Sciatic nerve (tissue), 2 donors: ENCODE results near the gene CAD. TPM values are rescaled to one million over a fixed set of nuclear protein-coding genes. Genes with fewer than 3 reads are reported as not detected.

Experiments
- ATAC-seq: fragments of 200-7000 bp; cut with Tn5 transposase; one replicate; pipeline ENCODE4 v1.9.1; 2020; ENCODE audit warnings: mild to moderate bottlenecking, moderate library complexity
- DNase-seq: peaks from one replicate; pipeline ENCODE4 v3.0.0-alpha.2; 2020; ENCODE audit warnings: low spot score
- intact Hi-C: fragments of 100-400 bp; cut with DNase I; formaldehyde crosslinking; loops from one replicate; pipeline ENCODE4 v1.14.2; 2022
- total RNA-seq: library from RNA; stranded (reverse); fragmentation: NEBNext Ultra II Directional; extraction: Animal tissue kit (Norgen Biotek cat#: 25700); gene quantifications from one replicate; pipeline ENCODE4 v1.2.1, GENCODE V29; 2021
- donor health status: DM: no; HTN: no; CAD: no.
- donor health status: DM: no; HTN: no; CAD: no.

The CAD gene
- total RNA-seq, 1 donor from 2014 or later, result 31.4 TPM

DNA sequence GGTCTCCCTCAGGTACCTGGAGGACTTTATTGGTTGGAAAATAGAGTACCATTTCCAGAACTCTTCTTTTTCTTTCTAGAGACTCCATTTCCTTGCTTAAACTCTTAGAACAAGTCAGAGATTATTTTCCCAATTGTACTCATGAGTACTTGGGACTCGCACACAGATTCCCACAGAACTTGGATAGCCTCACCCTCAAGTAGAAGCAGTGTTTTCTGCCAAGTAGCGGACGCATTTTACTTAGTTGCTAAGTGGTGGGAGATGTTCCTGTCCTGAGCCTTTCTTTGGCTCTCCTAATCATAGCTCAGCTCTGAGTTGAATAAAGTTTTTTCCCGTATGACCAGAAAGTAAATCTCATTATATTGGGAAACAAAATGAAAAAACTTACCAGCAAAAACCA is 28.5 kb downstream of the CAD start:
- DNase-seq, result no peak
- intact Hi-C loops, result no loop called here
- no peak for ATAC-seq

DNA sequence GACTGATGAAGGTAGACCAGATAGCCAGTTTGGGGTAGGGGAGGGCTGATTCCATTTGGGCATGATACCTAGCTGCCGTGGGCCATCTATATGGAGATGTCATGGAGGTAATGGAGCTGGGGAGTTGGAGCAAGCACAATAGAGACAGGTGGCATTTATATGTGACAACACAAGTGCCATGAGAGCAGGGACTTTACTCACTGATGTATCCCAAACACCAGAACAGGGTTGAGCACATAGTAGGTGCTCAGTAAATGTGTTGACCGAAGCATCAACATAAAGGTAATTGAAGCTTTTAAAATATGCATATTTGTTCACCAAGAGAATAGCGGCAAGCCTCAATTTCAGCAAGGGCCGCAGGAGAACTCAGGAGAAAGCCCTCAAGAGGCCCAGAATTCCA is 30.7 kb downstream of the CAD start:
- intact Hi-C loops, result no loop called here

DNA sequence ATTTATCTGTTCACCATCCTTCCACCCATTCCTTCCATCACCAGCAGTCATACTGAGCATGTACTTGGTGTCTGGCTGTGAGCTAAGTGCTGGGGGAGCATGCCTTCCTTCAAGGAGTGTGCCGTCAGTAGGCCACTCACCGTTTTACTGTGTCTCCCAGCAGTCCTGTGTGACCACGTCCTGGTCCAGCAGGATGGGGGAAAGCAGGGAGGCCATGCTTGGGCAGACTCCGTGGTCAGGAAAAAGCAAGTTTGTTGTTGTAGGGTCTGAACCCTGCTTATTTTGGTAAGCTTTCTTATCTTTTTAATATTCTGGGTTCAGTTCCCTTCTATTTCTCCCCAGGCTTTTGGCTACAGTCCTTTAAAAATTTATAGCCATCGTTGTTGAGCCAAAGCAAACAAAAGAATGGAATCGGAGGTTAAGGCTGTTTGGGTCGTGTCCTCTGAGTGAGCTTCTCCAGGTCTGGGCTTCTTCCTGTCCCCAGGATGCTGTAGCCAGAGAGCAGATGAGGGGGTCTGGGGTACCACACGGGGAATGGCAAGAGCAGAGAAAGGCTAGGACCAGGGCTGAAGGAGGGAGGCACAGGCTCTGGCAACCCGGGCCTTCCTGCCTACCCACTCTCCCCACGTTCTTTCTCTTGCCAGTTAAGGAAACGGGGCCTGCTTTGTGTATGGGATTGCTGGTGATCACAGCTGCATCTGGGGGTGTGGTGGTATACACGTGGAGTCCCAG is 32.2 kb downstream of the CAD start:
- DNase-seq (no peak), ATAC-seq (no peak)
- intact Hi-C loops, result no loop called here

More for the DNA sequence above, 30.7 kb downstream of the CAD start:
- ATAC-seq (no peak), DNase-seq (no peak)

GRCh38 chr2:27249891-27250651 is 32.9 kb downstream of the CAD start:
- ATAC-seq (peak; percentile 34), DNase-seq (no peak)
- intact Hi-C loops, result no loop called here

DNA sequence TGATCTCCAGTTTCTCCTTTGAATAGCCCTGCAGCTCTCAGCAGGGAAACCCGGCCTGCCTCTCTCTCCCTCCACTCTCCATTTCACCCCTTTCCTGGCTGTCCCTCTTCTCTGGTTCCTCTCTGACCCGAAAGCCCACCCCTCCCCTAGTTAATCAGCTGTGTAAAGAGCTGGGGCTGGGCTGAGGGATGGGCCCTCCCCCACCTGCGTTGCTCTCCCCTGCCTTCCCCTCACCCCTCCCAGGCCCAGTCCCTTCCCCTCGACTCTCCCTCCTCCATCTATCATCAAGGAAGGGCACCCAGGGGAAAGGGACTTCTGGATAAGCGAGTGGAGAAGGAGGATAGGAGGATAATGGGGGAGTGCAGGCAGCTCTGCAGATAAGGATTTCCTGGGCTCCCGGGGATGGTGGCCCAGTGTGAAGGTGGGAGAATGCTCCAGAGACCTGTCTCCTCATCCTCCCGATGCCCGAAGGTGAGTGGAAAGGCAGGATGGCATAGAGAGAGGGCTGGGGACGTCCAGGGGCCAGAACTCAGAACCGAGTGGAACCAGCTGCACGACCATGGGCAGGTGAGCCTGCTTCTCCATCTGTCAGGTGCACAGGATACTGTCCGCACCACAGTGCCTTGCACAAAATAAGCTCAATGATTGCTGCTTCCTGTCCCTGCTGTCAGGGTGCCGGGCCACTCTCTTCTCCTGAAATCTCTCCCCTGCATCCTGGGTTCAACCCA is 33.6 kb downstream of the CAD start:
- DNase-seq (no peak), ATAC-seq (no peak)
- intact Hi-C loops, result no loop called here

DNA sequence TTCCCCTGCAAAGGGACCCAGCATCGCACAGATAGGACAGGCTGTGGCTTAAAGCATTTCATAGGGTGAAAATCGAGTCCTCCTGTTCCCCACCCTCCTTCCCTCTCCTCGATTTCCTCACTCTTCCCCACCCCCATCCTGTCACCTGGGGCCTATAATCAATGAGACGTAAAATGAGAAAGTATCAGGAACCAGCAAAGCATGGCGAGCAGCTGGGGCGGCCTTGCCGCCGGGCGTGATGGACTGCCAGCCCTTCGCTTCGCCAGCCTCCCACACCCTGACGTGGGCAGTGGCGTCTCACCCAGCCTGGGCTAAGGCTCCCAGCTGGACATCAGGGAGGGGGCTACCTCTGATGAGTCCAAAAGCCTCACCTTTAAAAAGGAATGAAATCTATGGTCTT is 34.6 kb downstream of the CAD start:
- DNase-seq (no peak), ATAC-seq (no peak)
- intact Hi-C loops, result no loop called here

GRCh38 chr2:27255187-27255586 is 38.0 kb downstream of the CAD start:
- DNase-seq, result no peak
- intact Hi-C loops, result no loop called here
- no peak for ATAC-seq

DNA sequence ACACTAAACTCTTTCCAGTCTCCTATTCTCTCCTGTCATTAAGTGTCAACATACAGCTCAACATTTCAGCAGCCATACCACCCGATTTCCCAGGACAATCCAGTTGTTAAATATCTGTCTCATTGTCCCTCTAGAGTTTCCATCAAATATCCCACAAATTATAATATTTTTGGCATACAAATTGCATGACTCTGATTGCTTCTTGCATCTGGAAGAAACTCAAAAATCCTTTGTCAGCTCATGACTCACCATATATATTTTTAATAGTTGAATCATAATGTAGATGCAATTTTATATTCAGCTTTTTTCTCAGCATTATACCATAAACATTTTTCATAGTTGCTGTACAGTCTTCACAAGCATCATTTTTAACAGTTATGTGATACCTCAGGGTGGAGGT is 38.5 kb downstream of the CAD start:
- intact Hi-C loops, result no loop called here
- no peak for DNase-seq
- ATAC-seq, result no peak

GRCh38 chr2:27256855-27257454 is 39.8 kb downstream of the CAD start:
- no peak for ATAC-seq
- intact Hi-C loops, result no loop called here
- no peak for DNase-seq

GRCh38 chr2:27258051-27258450 is 40.9 kb downstream of the CAD start:
- intact Hi-C loops, result no loop called here
- no peak for ATAC-seq
- DNase-seq, result no peak

DNA sequence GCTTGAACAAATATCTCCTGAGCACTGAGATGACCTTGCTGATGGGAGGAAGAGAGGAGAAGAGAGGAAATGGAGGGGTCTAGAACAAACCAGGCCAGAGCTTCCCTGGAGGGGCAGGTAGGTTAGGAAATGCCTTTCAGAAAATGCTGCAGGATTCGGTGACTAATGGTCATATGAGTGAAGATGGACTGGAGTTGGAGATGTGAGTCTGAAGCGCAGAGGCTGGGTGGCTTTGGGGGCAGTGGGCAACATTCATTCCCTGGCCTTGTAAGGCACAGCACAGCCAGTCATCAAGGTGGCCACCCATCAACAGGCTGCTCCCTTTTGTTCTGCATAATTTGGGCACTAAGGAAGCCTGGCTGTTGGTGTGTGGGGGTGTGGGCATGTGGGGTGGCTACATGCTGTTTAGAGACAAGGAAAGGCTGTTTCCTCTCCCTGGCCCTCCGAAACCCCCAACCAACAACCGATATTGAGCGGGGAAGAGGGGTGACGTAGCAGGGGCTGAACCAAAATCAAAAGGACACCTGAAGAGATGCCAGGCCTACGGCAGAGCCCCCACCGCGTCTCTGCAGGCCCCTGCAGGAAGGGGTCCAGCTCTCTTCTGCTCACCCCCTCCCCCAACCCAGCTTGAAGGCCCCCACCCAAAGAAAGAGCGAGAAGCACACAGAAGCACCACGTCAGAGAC is 44.2 kb downstream of the CAD start:
- ATAC-seq (no peak), DNase-seq (no peak)
- intact Hi-C loops, result no loop called here

- intact Hi-C loops, result no loop called here
- ATAC-seq (no peak), DNase-seq (no peak)
These were observed 44.7 kb downstream of the CAD start for GRCh38 chr2:27261926-27262298.

DNA sequence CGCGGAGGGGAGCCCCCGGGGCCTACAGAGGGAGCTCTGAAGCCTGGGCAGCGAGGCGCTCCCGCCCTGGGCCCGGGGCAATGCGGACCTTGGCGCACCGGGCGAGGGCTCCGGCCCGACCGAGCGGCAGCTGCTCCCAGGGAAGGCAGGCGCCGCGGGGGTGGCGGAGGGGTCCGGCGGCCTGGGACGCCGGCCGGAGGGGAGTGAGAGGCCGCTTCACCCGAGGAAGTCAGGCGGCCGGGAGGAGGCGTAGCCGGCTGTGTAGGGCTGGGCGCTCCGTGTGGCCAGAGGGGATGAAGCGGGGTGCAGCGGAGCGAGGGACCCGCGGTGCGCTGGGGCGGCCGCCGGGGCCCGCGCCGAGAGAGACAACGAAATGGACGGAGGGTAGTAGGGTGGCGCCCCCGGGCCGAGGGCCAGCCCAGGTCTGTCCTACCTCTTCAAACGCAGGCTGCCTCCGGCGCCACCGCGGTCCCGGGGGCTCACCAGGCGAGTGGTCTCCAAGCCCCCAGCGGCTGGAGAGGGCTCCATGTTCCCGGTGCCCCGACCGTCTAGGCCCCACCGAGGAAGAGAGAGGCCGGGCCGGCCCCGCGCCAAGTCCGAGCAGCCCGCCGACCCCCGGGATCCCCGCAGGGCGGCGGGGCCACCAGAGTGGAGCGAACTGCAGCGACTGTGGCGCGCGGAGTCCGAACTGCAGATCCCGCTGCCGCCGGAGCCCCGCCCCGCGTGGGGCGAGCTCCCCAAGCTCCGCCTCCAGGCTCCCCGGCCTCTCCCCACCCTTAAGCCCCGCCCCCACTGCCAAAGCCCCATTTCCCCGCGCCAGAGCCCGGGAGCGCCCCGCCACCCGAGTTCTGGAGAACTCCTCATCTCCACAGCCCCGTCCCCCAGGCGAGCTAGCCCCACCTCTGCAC is 45.5 kb downstream of the CAD start, which contains the start of gene SLC30A3:
Gene SLC30A3, minus strand, starts transcription at position 669 of the 908 bp plus-strand sequence. Its CDS starts 141 bp downstream, at position 528.
- peak; percentile 76 for ATAC-seq
- intact Hi-C loops, result no loop called here
- DNase-seq, result peak; percentile 71

DNA sequence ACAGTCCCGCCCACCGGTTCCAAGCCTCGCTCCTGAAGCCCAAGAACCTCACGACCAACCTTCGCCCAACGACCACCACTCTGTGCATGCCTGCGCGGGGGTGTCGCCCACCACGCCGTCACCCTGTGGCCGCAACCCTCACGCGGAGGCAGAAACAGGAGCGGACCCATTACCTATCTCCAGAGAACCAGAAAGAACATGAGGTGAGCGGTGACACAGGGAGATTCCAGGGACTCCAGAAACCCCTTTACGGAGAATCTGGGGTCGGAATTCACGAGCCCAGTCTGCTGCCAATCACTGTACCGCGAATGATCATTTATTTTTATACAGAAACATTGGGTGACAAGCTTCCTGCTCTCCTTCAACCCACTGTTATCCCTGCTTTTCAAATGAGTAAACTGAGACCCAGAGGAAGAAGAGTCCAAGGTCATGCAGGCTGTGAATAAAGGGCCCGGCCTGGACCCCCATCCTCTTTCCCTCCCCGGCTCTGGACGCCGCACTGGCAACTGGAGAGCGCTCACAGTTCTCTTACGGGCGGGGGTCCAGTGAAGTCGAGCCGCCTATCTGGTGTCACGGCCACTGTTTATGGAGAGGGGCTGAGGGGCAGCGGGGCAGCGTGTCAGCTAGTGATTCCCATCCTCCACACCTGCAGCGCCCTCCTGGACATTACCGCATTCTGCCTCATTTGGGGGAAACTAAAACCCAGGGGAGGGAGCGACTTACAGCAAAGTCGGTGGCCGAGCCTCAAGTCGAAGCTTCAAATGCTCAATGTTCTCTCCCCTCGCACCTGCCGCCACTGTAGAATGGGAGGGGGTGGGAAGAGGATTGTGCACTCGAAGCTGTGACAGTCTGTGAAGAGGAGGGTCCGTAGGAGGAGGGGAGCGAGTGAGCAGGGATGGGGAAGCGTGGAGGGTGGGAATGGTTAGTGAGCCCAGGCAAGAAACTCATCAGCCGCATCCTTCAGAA is 46.4 kb downstream of the CAD start:
- DNase-seq, result no peak
- no peak for ATAC-seq
- intact Hi-C loops, result no loop called here

GRCh38 chr2:27264253-27264752 is 47.1 kb downstream of the CAD start:
- no peak for ATAC-seq
- no peak for DNase-seq
- intact Hi-C loops, result no loop called here

DNA sequence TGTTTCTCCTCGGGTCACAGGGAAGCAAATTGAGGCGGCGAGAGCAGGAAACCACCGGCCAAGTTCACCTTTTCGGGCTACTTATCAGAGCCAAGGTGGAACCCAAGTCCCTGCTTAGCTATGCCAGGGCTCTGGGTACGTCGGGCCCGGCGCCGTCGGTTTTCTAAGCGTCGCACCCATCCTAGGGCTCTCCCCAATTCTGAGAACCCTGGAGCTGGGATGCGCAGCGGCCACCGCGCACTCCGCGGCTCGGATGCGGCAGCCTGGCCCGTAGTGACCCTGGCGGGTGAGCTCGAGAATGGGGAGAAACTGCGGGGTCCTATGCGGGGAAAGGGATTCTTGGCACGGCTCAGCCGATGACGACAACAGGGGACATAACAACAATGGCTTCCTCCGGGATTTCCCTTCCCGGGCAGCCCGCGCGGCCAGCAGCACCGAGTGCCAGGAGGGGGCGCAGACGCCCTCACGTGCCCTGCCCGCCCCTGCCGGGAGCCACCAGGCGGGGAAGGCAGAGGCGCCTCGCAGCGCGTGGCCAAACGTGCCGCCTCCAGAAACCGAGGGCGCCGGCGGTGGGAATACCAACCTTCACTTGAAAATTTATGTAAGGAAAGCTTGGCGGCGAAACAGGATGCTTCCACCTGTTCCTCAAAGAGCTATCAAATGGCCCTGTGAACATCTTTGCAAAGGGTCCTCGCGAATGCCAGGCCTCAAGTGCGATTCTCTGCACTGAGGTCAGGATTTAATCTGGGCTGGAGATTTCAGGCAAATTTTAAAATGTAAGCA is 47.8 kb downstream of the CAD start:
- peak; percentile 46 for ATAC-seq
- peak; percentile 67 for DNase-seq
- intact Hi-C loops, result no loop called here
